AG08395 (cell line): ENCODE results near the gene P2RX4.
"Not testable (repeated sequence)": the region's sequence is repeated elsewhere in the genome, so short reads cannot be mapped to it uniquely, and the experiment has no call there.

Source experiments
- DNase-seq: peaks from one replicate; pipeline ENCODE4 v3.0.0; 2012; ENCODE audit warnings: mixed read lengths, low spot score

The P2RX4 gene

DNA sequence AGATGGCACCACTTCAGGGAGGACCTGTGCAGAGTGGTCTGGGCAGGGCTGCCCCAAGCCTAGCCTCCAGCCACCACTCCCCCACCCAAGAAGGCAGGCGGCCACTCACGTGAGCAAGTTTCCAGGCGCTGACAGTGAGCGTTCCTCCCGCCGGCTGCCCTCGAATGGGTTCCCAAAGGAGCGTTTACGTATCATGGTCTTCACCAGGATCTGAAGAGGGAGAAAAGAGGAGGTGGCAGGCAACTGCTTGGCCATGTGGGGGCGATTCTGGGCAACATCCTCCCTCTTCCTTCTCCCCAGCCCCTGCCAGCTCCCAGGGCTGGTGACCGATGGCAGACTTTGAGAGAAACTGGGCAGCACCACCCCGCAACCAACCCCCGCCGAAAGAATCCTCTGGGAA is 35.1 kb downstream of the P2RX4 start:
- no peak for DNase-seq

DNA sequence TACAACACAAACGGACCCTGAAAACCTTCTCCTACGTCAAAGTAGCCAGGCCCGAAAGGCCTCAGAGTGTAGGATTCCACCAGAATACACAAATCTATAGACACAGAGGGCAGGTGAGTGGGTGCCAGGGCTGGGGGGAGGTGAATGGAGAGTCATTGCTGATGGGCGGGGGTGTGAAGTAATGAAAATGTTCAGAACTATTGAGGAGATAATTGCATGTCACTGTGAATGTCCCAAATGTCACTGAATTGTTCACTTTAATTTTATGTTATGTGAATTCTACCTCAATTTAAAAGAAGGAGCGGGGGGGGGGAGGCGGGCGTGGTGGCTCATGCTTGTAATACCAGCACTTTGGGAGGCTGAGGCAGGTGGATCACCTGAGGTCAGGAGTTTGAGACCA is 36.0 kb downstream of the P2RX4 start:
- DNase-seq = no peak

DNA sequence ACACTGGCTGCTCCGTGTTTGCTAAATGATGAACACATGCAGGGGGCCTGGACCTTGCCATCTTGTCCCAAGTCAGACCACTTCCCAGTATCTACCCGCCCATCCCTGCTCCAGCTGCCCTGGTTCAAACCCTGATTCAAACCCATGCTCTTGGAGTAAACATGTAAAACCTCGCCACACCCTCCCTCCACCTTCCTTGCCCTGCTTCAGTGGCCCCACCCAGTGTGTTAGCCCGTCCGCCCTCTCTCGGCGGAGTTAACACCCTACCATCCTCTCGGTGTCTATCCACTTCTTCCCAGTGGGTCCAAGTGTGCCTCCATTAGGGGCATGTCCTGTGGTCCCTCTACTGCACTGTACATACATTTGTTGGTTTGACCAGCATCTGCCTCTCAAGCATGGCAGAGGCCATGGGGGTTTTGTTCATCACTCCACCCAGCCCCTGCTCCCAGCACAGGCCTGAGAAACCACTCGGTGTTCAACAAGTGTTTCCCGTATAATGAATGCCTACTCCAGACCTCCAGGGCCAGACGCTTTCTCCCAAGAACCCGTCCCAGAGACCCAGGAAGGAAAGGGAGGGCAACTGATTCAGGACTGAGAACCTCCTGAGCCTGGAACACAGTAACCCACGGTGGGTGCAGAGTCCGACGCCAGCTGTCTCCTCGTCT is 37.1 kb downstream of the P2RX4 start:
- DNase-seq = no peak

DNA sequence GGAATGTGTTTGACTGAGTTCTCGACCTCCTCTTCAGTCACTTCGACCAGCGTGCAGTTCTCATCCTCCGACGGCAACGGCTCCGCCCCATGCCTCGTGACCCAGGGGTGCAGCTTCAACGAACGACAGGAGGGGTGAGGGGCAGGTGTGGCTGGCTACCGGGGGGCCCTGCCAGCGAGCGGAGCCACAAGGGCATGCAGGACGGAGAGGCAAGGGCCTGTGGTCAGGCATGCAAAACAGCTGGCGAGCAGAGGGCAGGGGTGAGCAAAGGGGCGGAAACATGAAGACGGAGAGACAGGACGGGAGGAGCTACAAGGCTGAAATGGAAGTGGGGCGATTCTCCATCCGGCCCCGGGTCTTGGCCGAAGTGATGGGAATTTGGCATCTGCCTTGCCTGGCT is 38.7 kb downstream of the P2RX4 start:
- no peak for DNase-seq

DNA sequence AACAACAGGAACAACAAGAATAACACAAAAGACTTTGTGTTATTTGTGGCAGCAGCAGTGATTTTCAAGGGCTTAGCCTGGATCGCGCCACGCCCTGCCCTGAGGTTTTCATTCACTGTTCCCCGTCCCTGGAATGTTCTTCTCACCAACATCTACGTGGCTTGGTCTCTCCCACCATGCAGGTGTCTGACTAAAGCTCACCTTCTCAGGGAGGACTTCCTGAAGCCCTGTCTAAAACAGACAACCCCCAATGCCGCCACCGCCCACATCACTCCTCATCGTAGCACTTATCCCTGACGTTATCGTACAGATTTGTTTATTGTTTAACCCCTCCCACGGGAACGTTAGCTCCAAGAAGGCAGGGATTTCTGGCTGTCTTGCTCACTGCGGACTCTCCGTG is 40.4 kb downstream of the P2RX4 start:
- no peak for DNase-seq

DNA sequence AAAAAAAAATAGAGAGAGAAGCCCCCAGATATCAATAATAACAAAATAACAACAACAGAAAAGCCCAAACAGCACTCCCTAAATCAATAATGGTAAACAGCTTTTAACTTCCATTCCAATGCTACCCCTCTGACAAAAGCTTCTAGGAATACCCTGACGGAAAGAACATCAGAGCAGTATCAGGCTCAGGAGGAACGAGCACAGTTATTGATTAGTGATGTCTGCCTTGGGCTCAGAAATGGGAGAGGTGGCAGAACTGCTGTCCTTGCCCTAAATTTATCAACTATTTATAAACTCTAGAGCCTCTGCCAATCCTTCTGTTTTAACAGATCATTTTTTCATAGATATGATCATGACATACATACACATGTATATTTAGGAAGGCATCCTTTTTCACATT is 41.9 kb downstream of the P2RX4 start:
- DNase-seq = no peak

DNA sequence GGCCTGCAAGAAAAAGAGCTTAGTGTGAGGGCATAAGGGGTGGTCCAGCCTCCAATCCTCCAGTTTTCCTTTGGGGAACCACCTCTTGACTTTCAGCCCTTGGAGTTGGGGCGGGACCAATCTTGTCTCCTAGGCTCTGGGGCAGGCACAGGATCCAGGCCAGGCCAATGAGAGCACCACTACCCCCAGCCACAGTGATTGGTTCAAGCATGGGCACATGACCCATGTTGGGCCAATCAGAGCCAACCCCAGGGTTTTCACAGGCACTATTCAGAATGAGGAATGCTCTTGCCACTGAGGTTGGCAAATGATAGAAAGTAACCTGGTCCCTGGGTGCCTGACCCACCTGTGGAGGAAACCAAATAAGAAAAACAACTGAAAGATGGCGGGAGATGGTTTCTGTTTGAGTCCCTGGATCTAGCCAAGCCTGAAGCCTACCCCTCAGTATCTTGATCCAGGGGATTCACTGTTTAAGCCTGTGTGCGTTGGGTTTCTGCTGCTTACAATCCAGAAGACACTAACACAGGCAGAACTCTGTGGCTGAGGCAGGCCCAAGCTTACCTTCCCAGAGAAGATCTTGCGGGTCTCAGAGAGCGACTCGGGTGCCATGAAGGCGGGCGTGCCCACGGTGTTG is 42.9 kb downstream of the P2RX4 start:
- no peak for DNase-seq

DNA sequence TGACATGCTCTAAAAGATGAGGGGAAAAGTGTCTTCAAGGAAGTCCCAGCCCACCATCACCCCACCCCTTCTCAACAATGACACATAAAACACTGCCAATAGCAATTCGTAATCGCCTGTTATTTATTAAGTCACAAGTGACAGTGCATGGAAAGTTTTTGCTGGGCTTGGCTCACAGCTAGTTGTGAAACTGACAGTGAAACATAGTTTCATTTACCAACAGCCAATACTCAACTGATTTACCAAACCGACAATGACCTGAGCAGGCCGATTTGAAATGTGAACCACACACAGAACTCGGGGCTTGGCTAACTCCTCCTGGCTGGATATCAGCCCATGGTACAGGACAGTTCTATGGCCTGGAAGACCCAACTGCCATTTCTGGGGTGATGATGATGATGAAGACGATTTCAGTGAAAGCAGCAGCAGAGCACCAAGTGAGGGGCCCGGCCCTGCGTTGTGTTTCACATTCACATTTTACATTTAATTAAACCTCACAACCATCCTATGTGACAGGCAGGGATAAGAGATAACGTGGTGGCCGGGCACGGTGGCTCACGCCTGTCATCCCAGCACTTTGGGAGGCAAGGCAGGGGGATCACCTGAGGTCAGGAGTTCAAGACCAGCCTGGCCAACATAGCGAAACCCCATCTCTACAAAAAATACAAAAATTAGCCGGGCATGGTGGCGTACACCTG is 43.9 kb downstream of the P2RX4 start:
- DNase-seq = no peak

DNA sequence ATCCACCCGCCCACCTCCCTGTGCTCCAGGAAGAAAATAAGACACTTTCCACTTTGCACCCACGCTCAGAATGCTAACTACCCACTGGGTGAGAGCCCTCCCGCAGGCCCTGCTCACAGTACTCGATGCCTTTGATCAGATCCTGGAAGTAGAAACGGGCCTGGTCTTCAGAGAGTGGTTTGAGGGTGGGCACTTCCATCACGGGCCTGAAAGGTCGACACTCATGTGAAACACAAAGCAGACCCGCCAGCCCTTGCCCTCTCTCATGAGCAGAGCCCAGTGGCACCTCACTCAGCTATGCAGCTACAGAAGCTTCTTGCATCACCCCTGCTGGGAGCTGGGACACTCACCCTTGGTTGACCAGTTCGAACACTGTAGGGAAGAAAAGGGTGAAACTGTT is 45.5 kb downstream of the P2RX4 start:
- DNase-seq = no peak

DNA sequence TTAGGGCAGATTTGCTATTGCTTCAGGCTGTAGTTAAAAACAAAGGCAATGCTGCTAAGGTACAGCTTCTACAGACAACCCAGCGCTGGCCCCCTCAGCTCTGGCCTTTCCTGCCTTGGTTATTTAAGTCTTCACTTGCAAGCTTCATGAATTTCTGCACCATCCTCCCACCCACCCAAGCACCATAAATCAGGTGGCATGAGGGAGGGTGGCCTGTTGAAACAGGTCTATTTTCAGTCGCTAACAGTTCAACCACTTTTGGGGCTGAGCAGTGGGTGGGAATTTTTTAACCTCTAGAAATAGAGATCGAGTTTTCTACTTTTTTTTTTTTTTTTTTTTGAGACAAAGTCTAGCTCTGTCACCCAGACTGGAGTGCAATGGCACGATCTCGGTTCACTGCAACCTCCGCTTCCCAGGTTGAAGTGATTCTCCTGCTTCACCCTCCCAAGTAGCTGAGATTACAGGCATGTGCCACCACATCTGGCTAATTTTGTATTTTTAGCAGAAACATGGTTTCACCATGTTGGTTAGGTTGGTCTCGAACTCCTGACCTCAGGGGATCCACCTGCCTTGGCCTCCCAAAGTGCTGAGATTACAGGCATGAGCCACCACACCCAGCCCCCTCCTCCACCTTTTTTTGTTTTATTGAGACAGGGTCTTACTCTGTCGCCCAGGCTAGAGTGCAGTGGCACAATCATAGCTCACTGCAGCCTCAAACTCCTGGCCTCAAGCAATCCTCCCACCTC is 47.9 kb downstream of the P2RX4 start:
- DNase-seq = not testable (repeated sequence)

DNA sequence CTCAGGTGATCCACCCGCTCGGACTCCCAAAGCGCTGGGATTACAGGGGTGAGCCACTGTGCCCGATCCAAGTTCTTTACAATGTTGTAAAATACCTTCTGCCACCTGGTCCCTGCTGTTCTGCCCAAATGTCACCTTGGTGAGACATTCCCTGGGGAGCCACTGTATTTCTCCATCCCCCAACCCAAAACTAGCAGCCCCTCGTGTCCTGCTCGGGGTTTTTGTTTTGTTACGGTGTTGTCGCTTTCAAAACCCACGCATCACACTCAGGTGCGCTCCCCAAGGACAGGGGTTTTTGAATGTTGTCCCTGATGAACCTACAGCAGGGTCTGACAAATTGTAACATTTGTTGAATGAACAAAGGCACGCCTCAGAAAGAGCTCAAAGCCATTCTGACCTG is 49.1 kb downstream of the P2RX4 start:
- no peak for DNase-seq

DNA sequence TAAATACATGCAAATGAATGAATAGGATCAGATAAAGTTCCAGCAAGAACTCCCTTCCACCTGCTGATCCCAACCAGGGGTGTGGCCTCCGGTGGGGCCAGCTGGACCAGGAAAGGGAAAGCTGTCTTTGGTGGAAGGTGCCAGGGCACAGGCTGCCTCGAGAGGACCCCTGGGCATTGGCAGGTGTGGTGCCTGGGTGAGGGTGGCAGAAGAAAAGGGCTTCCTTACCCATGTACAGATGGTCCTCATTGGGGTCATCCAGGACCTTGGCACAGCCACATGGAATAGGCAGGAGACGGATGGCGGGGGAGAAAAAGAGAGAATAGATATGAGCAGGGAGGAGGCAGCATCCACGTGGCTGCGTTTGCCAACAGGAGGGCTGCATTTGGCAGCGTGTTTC is 50.2 kb downstream of the P2RX4 start:
- DNase-seq = no peak

DNA sequence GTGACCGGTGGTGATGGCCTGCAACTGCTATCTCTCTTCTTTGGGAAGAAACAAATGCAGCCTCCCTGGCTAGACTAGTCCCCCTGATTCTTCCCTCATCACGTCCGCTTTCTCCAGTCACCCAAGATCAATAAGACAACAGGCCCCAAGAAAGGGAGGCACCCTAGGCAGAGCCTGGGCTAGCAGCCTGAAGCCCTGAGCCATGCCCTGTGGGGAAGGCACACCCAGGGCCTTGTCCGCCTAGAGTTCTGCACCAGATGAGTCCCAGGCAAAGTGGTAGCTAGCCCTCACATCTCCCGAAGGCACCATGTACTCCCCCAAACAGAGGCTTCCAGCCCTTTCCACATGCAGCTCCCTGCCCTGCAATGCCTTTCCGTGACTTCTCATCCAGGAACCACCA is 51.5 kb downstream of the P2RX4 start:
- no peak for DNase-seq

DNA sequence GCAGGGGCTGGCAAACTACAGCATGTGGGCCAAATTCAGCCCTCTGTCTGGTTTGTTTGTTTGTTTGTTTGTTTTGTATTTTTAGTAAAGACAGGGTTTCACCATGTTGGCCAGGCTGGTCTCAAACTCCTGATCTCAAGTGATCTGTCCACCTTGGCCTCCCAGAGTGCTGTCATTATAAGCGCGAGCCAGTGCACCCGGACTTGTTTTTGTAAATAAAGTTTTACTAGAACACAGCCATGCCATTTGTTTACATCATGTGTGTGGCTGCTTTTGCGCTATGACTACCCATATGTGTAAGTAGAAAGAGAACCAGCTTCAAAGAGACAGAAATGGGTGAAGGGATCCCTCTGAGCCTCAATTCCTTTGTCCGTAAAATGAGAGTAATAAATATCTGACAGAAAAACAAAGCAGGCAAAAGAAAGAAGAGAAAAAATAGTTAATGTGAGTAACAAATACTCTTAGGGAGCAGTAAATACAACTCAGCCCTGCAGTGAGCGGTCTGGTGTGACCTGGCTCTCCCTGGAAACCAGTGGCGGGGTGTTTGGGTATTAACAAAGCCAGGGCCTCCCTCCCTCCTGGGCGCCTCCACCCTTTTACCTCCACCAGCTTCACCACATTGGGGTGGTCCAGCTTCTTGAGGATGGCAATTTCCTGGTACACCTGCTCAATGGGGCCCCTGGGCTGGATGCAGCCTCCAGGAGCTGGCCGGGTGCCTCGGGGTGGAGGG is 53.4 kb downstream of the P2RX4 start:
- DNase-seq = no peak

DNA sequence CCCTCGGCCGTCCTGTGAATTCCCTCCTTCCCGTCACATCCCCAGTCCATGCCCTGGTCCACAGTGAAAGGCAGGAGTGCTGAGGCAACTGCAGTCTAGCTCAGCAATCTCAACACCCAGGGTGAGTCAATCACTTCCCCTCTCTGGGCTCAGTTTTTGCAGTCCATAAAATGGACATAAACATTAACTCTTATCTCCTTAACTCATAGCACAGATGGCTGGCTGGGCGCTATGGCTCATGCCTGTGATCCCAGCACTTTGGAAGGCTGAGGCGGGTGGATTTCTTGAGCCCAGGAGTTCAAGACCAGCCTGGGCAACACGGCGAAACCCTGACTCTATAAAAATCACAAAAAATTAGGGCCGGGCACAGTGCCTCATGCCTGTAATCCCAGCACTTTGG is 54.2 kb downstream of the P2RX4 start:
- DNase-seq = no peak

DNA sequence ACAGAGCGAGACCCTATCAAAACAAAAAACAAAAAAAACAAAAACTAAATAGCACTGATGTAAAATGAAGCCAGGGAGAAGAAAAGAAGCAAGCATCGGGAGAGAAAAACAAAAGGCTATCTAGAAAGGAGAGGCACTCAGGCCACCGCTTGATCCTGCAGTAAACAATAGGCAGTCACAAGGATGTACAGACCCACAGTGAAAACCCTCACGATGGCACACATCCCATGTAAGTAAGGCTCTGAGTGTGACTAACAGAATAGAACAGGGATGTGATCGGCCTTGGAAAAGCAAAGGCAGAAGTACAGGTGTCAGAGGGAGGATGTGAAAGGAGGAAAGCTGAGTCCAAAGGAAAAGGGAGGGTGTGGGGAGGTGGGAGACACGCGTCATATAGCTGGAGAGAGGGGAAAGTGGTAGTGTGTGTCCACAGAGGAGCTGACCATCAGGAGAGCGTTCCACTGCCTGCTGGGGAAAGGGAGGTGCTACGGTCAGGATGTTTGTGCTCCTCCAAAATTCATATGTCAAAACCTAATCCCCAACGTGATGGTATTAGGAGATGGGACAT is 55.1 kb downstream of the P2RX4 start:
- no peak for DNase-seq

DNA sequence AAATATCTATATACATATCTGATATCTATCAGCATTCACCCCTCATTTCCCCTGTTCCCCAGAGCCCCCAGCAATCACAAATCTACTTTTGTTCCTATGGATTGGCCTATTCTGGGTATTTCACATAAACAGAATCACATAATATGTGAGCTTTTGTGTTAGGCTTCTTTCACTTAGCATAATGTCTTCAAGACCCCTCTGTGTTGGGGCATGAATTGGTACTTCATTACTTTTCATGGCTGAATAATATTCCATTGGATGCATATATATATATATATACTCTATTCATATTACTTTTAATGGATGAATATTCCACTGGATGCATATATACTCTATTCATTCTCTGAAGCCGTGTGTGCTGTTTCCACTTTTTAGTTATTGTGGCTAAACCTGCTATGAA is 57.9 kb downstream of the P2RX4 start:
- DNase-seq = no peak

DNA sequence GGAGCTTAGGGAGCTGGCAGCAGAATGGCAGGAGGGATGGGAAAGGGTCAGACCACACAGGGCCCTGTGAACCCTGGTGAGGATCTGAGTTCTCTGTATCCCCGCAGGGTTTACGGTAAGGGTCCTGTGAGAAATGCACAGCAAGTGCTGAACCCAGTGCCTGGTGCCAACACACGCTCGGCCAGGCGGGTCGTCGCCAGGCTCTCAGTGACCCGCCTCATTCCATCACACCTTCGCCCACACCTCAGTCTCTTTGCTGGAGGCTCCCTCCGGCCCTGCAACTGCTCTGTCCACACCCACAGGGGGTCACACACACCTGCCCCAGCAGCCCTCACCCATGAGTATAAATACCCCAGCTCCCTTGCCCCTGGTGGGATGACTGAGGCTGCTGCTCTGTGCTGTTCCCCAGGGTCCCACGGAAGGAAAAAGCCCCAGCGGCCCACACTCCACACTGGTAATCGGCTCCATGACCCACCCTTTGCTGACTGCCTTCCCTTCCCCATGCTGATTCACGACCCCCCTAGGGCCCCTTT is 63.5 kb downstream of the P2RX4 start:
- DNase-seq = no peak

DNA sequence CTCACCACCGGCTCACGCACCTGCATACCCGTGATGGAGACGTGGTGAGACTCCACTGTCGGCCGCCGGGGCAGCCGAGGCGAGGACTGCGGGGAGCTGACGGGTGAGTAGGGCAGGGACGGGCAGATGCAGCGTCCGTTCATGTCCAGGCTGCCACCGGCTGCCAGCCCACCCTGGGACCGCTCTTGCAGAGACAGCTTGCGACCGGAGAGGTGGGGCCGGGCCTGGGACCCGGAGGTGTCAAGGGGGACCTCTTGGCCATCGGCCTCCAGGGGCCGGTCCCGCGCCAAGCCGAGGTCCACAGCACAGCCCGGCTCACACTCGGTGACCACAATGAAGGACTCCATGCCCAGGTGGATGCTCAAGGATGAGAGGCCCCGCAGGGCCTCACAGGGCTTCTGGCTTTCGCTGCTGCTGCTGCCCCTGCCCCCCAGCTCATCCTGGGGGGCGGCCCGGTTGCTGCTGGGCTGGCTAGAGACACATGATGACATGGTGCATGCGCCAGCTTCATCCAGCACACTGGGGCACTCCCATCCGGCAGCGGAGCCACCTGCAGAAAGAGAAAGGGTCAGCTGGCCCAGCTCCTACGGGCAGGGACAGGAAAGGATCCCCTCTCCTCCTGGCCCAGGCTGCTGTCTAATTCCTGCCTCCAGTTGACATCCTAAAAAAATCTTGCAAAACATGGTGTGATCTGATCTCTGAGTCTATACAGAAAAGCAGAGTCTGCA is 64.3 kb downstream of the P2RX4 start:
- no peak for DNase-seq

DNA sequence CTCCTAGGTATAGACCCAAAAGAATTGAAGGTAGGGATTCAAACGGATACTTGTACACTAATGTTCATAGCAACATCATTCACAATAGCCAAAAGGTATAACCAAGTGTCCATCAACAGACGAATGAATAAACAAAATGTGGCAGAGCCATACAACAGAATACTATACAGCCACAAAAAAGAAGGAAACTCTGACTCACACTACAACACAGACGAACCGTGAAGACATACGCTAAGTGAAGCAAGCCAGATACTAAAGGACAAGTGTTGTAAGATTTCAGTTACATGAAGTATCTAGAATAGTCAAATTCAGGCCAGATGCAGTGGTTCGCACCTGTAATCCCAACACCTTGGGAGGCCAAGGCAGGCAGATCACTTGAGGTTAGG is 67.4 kb downstream of the P2RX4 start:
- DNase-seq = no peak
